Sigmoid colon (tissue), 7 donors: ENCODE measurements around the gene SERPINH1. TPM values are rescaled to one million over a fixed set of nuclear protein-coding genes. Genes with fewer than 3 reads are reported as not detected.

Experiments used
- DNase-seq: peaks from one replicate; pipeline ENCODE4 v3.0.0-alpha.2; 2019
- H3K27ac ChIP-seq, 4 donors: fragments of 200-600 bp; sonication (generic); one replicate each; pipeline ENCODE4 v1.5.1; 2016 to 2019; ENCODE audit warnings: mild to moderate bottlenecking in 1 of 4
- H3K27me3 ChIP-seq, 3 donors: fragments of 200-600 bp; sonication (generic); one replicate each; pipeline ENCODE4 v1.5.1; 2019; ENCODE audit warnings: mild to moderate bottlenecking in 1 of 3
- H3K36me3 ChIP-seq, 4 donors: fragments of 200-600 bp; sonication (generic); one replicate each; pipeline ENCODE4 v1.5.1; 2016 to 2019
- H3K4me1 ChIP-seq, 4 donors: fragments of 200-600 bp; sonication (generic); one replicate each; pipeline ENCODE4 v1.5.1; 2017 to 2019
- H3K4me3 ChIP-seq, 4 donors: fragments of 200-600 bp; sonication (generic); one replicate each; pipeline ENCODE4 v1.5.1; 2017 to 2019; ENCODE audit warnings: mild to moderate bottlenecking in 2 of 4, moderate library complexity in 1 of 4
- H3K9me3 ChIP-seq, 4 donors: fragments of 200-600 bp in 3 of 4; sonication (generic) in 3 of 4; one replicate each; pipeline versions ENCODE4 v1.5.1 to v1.6.1; 2013 to 2019
- EP300 ChIP-seq, 4 donors: sonication (generic); formaldehyde crosslinking; IDR thresholded peaks; one replicate each; pipeline ENCODE4 v1.6.1; 2017; ENCODE audit warnings: antibody characterized with exemption in 4 of 4
- POLR2A ChIP-seq, 2 donors: fragments of 450-650 bp; IDR thresholded peaks; one replicate each; pipeline ENCODE4 v1.6.1; 2016; ENCODE audit warnings: antibody characterized with exemption in 2 of 2, mild to moderate bottlenecking in 2 of 2, moderate library complexity in 2 of 2
- POLR2AphosphoS5 ChIP-seq, 4 donors: sonication (generic); formaldehyde crosslinking; IDR thresholded peaks; one replicate each; pipeline ENCODE4 v1.6.1; 2017; ENCODE audit warnings: antibody characterized with exemption in 4 of 4
- WGBS, 2 donors: extraction: QIAGEN DNeasy Blood & Tissue Kit; methylation state at CpG; one replicate each; pipeline ENCODE4 v1.1.7; 2013; 5-methylcytosine and 5-hydroxymethylcytosine counted together
- intact Hi-C: fragments of 100-400 bp; cut with DNase I; formaldehyde crosslinking; loops from one replicate; pipeline ENCODE4 v1.15.1; 2023
- polyA plus RNA-seq, 3 donors: library from polyadenylated mRNA; stranded (reverse); fragments of 200-250 nt; gene quantifications; one replicate each; pipeline ENCODE4 v1.2.3, GENCODE V29; 2013
- total RNA-seq, 4 donors: library from RNA; depleted of rRNA; stranded (reverse); fragments of >200 nt; gene quantifications; one replicate each; pipeline ENCODE4 v1.1.0, GENCODE V29; 2016
- TF ChIP-seq, protein P1 (sequence below), 4 experiments: fragments of 450-650 bp in 3 of 4; fragments of 200-600 bp in 1 of 4; IDR thresholded peaks; one replicate each; pipeline ENCODE4 v1.5.1; 2016 to 2019; ENCODE audit warnings: antibody characterized with exemption in 4 of 4, mild to moderate bottlenecking in 3 of 4, moderate library complexity in 2 of 4
- donor health status: healthy with polysubstance abuse.
- donor health status: Bipolar disorder and iron deficiency.
- donor health status: healthy.

The SERPINH1 gene
- total and polyA plus RNA-seq, 7 donors: 12.0 to 201 (median 151) TPM

DNA sequence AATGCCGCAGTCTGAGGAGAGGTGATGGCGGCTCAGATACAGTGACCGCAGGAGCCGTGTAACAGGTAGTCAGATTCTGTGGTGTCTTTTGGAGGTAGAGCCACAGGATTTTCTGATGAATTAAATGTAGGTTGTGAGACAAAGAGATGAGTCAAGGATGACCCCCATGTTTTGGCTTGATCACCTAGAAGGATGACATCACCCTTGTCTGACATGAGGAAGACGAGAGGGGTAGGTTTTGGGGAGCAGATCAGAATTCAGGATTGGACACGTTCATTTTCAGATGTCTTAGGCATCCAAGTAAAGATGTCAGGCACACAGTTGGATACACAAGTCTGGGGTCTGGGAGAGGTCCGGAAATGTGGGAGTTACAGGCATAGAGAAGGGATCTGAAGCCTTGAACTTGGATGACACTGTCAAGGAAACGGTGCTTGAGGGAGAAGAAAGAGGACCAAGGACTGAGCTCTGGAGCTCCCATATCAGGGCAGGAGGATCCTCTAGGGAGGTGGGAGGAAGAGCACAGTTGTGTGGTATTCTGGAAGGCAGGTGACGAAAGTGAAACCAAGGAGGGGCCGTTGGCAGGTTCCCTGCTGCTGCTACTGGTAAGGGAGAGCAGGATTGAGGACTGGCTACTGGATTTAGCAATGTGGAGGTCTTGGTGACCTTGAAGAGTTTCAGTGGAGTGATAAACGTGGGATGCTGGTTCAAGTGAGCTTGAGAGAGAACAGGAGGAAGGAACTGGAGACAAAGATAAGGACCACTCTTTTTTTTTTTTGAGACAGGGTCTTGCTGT, 23.7 kb upstream of the SERPINH1 start:
- intact Hi-C loops: loop anchor here (10.0 kb wide), 1 partner anchor 254 kb away; no protein-coding TSS in a partner anchor
- H3K27me3 ChIP-seq: no peaks in the 10 kb centered on the region
- DNase-seq: no peak

DNA sequence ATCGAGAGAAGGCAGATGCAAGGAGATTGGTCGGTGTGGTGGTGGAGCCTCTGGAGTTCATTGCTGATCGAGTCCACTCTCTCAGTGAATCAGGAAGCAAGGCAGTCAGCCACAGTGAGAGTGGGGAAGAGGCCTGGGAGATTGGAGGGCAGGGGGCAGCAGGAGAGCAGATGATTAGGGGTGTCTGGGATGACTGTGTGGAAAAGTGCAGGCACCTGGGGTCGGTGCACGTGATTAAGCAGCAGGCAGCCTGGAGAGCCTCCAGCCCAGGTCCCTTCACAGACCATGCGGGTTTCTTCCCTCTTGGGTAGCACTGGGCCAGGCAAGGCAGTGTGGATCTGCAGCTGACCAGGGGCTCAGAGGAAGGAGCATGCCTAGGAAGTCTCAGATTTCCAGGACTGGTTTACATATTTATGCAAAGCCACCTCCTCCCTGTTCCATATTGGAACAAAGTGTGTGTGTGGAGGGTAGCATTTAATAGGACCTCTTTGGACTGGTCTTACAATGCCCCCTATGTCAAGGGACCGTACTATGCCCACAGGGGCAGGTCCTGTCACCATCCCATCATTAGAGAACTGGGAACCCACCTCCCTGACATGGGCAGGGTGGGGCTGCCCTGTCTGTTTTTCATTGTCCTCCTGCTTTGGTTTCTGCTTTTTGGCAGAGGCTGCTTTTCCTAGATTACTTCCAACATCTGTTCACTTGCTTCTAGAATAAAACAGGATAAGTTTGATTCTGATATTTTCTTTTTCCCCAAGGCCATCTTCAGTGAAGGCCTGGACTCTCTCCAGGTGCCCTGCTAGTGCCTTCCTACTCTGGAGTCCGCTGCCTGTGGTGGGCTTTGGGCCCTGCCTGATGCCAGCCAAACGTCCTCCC, 22.4 kb upstream of the SERPINH1 start:
- H3K9me3 ChIP-seq: no peaks in the 10 kb centered on the region
- no peaks in the 10 kb centered on the region for H3K4me1 ChIP-seq
- WGBS, 2 donors: 84 to 89% methylated on average over 9 of the region's 9 CpGs
- TF ChIP-seq EP300 (IDR thresholded peaks at IDR 0.05) (no peak), POLR2AphosphoS5 (IDR thresholded peaks at IDR 0.05) (no peak), POLR2A (IDR thresholded peaks at IDR 0.05) (no peak)
- DNase-seq: no peak
- H3K4me3 ChIP-seq: no peak overlapping the region
- no peak overlapping the region for H3K27ac ChIP-seq
- no peaks in the 10 kb centered on the region for H3K36me3 ChIP-seq
- intact Hi-C loops: loop anchor here (10.0 kb wide), 1 partner anchor 255 kb away; no protein-coding TSS in a partner anchor
- no peaks in the 10 kb centered on the region for H3K27me3 ChIP-seq

More for the DNA sequence above, 23.7 kb upstream of the SERPINH1 start:
- Histone ChIP-seq H3K4me1 (no peaks in the 10 kb centered on the region), H3K9me3 (no peaks in the 10 kb centered on the region), H3K4me3 (no peak overlapping the region), H3K27ac (no peak overlapping the region), H3K36me3 (no peaks in the 10 kb centered on the region)
- 74 to 77% methylated on average over 11 of the region's 11 CpGs for WGBS, 2 donors
- TF ChIP-seq, protein P1, sequence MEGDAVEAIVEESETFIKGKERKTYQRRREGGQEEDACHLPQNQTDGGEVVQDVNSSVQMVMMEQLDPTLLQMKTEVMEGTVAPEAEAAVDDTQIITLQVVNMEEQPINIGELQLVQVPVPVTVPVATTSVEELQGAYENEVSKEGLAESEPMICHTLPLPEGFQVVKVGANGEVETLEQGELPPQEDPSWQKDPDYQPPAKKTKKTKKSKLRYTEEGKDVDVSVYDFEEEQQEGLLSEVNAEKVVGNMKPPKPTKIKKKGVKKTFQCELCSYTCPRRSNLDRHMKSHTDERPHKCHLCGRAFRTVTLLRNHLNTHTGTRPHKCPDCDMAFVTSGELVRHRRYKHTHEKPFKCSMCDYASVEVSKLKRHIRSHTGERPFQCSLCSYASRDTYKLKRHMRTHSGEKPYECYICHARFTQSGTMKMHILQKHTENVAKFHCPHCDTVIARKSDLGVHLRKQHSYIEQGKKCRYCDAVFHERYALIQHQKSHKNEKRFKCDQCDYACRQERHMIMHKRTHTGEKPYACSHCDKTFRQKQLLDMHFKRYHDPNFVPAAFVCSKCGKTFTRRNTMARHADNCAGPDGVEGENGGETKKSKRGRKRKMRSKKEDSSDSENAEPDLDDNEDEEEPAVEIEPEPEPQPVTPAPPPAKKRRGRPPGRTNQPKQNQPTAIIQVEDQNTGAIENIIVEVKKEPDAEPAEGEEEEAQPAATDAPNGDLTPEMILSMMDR (IDR thresholded peaks at IDR 0.05): no peak
- TF ChIP-seq POLR2AphosphoS5 (IDR thresholded peaks at IDR 0.05) (no peak), EP300 (IDR thresholded peaks at IDR 0.05) (no peak), POLR2A (IDR thresholded peaks at IDR 0.05) (no peak)

DNA sequence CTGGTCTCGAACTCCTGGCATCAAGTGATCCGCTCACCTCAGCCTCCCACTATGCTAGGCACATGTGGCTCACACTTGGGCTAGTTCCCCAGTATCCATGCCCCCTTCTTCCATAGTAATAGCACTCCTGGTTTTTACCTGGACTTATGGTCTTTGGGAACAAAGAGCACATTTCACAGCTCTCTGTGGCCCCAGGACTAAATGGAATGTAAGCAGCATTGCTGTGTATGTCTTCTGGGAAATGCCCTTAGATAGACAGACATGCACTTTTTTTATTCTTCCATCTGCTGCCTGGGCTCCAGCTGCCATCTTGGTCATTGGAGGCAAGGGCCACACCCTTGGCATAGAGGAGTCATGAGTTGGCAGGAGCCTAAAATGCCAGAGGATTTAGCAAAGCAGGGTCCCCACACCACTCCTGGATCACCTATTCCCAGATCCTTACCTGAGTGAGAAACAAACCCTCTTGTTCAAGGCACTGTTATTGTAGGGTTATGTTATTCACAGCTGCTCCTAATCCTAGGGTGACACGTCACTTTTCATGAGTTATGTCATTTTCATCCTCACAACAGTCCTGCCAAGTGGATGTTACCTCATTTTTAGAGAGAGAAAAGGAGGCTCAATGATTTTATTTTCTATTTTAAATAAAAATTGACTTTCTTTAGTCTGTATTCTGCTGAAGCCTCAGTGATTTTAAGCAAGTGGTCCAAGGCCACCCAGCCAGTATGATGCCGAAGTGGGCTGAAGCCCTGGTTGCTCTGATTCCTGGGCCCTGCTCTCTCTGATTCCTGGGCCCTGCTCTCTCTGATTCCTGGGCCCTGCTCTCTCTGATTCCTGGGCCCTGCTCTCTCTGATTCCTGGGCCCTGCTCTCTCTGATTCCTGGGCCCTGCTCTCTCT, 20.6 kb upstream of the SERPINH1 start:
- no peak for DNase-seq
- Histone ChIP-seq H3K4me1 (no peaks in the 10 kb centered on the region), H3K4me3 (no peak overlapping the region), H3K36me3 (no peaks in the 10 kb centered on the region), H3K27ac (no peak overlapping the region), H3K9me3 (no peaks in the 10 kb centered on the region), H3K27me3 (no peaks in the 10 kb centered on the region)
- intact Hi-C loops: no loop called here
- TF ChIP-seq EP300 (IDR thresholded peaks at IDR 0.05) (no peak), POLR2AphosphoS5 (IDR thresholded peaks at IDR 0.05) (no peak)
- TF ChIP-seq, protein P1 (IDR thresholded peaks at IDR 0.05): no peak
- WGBS, 2 donors: 94 to 95% methylated on average over 4 of the region's 4 CpGs

DNA sequence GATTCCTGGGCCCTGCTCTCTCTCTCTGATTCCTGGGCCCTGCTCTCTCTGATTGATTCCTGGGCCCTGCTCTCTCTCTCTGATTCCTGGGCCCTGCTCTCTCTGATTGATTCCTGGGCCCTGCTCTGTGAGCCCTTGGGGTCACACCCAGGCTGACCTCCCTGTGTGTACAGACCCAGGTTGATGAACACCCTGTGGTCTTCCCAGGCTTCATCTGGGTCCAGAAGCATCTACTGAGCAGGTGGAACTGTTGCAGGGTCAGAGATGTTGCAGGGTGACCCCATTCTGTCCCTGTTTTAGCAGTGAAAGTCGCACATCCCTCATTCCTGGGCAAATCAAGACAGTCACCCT, 20.0 kb upstream of the SERPINH1 start:
- intact Hi-C loops: no loop called here
- WGBS, 2 donors: 84 to 92% methylated on average over 1 of the region's 1 CpG
- Histone ChIP-seq H3K4me3 (no peak overlapping the region), H3K36me3 (no peaks in the 10 kb centered on the region), H3K27ac (no peak overlapping the region), H3K27me3 (no peaks in the 10 kb centered on the region), H3K9me3 (no peaks in the 10 kb centered on the region), H3K4me1 (no peaks in the 10 kb centered on the region)
- TF ChIP-seq EP300 (IDR thresholded peaks at IDR 0.05): no peak
- TF ChIP-seq POLR2A (IDR thresholded peaks at IDR 0.05): no peak
- TF ChIP-seq, protein P1 (IDR thresholded peaks at IDR 0.05): no peak
- TF ChIP-seq POLR2AphosphoS5 (IDR thresholded peaks at IDR 0.05): no peak
- no peak for DNase-seq
